Hypothalamus (tissue), 51 donors: ENCODE results near the gene CORO1C.

Source experiments
- DNase-seq, 51 donors: peaks; one replicate each; lab custom pipeline; 2025; lab: John Stamatoyannopoulos, UW

CORO1C gene

GRCh38 chr12:108727868-108728735 lies 3.2 kb downstream of the CORO1C start:
- no peak for DNase-seq

GRCh38 chr12:108727161-108727560 lies 4.2 kb downstream of the CORO1C start:
- no peak for DNase-seq

DNA sequence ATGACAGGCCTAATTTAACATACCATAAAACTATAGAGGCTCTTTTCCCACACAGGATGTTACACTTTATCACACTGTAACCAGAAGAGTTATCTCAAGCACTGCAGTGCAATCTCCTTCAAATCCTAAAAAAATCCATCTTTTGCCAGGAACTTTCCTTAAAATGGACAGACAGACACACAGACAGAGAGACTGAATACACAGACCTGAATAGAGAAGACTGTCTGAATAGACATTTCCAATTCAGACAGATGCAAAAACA lies 6.5 kb downstream of the CORO1C start:
- no peak for DNase-seq

DNA sequence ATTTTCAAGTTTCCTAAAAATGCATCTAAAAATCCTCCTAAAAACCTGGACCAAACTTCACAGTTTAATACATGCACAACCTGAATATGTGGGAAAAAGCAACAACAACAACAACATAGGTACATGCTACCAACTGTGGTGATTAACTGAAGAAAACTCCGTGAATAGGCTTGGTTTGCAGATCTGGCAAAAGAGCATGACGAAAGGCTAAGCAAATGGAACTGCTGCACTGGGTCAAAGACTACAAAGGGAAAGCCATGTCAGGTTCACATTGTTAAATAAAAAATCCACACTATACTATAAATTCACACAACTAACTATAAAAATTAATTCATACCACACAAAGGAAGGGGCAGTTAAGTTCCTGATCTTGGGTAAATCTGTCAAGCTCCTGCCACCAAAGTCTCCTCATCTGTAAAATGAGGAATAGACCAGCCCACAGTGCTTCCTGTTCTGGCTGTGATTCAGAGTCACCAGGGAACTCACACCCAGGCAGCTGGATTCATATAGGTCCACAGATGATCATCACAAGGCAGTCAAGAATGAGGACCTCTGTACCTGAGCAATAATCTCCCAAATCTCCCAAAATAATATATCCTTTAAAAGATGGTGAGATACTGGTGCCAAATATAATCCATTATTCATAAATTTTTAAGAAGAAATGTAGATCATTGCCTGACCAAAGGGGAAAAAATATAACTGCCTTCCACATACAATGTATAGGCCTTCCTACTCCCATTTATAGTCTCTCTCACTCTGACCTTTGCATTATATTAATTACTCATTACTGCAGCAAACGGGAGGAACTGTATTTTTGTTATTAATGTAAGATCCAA lies 7.0 kb downstream of the CORO1C start:
- no peak for DNase-seq

DNA sequence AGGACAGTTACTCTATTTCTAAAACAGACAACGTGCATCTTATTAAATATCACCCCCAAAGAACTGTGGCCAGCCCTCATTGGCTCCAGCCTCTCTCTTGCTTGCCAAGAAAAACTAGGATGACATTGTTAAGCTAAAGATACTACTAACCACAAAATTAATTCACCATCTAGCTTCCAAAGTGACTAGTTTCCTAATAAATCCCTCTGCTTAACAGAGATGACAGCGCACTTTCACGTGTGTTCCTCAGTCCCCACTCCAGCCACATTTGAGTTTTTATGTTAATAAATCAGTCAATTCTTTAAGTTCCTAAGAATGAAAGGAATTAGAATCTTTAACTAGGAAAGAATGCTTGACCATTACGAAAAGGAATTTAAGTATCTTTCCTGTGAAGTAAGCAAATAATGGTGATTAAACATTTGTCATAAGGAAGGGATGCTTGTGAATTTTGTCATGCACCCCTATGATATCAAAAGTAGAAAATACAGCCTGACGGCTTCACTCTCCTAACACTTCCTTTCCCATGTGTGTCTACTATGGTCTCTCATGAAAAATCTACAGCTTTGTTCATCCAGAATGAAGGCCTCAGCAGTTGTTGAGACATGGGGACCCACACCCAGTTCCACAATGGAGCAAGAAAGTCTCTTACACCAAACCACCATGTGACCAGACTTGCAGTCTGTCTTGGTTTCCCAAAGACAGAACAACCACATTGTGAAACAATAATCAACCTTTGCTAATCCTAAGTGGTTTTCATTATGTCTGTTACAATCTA lies 8.1 kb downstream of the CORO1C start:
- DNase-seq = no peak

GRCh38 chr12:108722463-108722862 lies 8.9 kb downstream of the CORO1C start:
- no peak for DNase-seq

DNA sequence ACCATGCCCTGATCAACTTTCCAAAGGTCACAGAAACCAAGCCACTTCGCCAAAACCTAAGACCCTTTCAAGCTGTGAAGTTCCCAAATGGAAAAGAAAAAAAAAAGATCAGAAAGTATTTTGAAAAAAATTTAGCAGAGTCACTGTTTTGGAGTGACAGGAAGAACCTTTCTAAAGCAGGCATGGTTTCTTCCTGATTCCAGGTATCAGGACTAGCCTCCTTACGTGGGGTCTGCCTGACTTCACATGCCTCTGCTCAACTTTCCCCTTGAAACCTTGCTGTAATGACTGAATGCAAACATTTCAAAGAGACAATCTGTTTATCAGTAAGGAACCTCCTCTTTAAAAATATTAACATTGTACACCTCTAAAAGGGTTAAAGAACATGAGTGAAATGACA lies 9.5 kb downstream of the CORO1C start:
- no peak for DNase-seq

DNA sequence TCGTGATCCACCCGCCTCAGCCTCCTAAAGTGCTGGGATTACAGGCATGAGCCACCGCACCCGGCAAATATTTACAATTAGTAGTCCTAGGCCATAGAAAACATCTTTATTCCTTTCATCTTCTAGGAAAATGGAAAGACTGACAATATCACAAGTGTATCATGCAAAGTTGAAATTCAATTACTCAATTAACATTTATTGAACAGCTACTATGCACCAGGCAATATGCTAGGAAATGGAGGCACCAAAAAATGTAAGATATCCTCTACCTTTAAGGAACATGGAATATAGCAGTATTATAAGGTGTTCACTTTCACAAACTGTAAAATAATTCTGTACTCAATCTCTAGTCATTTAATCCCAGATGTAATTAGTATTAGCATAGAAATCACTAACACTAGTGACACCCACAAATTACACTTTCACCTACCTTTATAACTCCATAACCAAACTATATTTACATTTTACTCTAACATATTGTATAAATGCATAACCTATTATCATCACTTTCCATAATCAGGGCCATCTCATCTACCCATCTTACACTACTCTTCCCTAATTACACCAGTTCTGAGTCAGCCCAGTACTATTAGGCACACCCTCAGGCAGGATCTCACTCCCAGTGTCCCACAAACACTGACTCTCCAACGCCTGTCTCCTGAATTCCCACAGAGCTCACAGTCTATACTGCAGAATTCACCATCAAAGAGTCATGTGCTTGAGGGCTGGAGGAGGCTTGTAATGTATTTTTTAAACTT lies 10.4 kb downstream of the CORO1C start:
- no peak for DNase-seq

GRCh38 chr12:108717243-108717642 lies 14.1 kb downstream of the CORO1C start:
- DNase-seq = no peak

- no peak for DNase-seq
Measured at GRCh38 chr12:108714866-108715265, 16.5 kb downstream of the CORO1C start.

DNA sequence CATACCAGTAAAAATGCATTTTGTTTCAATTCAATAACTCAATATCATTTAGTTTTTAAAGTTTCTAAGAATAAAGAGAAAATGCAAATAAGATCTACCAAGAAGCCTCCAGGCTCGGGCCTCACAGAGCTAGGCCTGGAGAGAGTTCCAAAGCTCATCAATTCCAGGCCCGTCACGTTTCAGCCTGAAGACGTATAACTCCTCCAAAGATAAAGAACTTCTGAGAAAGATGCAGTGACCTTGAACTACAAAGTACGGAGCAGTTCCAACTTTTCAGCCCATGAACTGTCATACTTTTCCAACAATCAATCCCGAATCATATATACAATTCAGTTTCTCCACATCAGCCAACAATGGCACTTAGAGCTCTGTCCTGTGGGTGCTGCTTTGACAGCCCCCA lies 17.8 kb downstream of the CORO1C start:
- no peak for DNase-seq

DNA sequence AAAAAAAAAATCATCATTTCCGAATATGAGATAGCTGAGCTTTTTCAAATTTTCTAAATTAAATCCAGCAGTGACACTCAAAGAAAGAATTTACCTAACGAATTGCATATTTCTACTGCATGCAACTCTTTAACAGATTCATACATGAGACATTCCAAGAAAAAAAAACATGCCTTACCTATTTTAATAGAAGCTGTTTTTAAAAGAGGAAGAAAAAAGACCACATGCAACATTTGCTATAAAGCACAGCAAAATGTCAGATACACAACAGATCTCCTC lies 18.5 kb downstream of the CORO1C start:
- DNase-seq = no peak

- DNase-seq = no peak
Measured at GRCh38 chr12:108712165-108712924, 19.0 kb downstream of the CORO1C start.

- no peak for DNase-seq
Measured at GRCh38 chr12:108711489-108712164, 19.7 kb downstream of the CORO1C start.

GRCh38 chr12:108709697-108710096 lies 21.6 kb downstream of the CORO1C start:
- DNase-seq = no peak

GRCh38 chr12:108704527-108704926 lies 26.8 kb downstream of the CORO1C start:
- DNase-seq = no peak

- no peak for DNase-seq
Measured at GRCh38 chr12:108702595-108703320, 28.6 kb downstream of the CORO1C start.

GRCh38 chr12:108701779-108702441 lies 29.4 kb downstream of the CORO1C start:
- peak in 1 of 51 donors; percentile 28 for DNase-seq
